WTC11 (cell line): ENCODE measurements around the gene MRPS22.

Experiments used
- ATF2 ChIP-seq: sonication (generic); formaldehyde crosslinking; IDR thresholded peaks from 2 replicates; pipeline ENCODE4 v1.8.1; 2022; ENCODE audit warnings: low read depth, missing genetic modification reagents, borderline replicate concordance
- ATF3 ChIP-seq: sonication (generic); formaldehyde crosslinking; conservative IDR thresholded peaks from 2 replicates; pipeline ENCODE4 v1.8.1; 2022; ENCODE audit warnings: mild to moderate bottlenecking, missing genetic modification reagents
- CTCF ChIP-seq: fragments of 200-600 bp; IDR thresholded peaks from 2 replicates; pipeline ENCODE4 v1.8.0; 2022; ENCODE audit warnings: antibody characterized with exemption
- E2F1 ChIP-seq: sonication (generic); formaldehyde crosslinking; IDR thresholded peaks from 2 replicates; pipeline ENCODE4 v1.8.0; 2022; ENCODE audit warnings: mild to moderate bottlenecking, missing genetic modification reagents
- ETV6 ChIP-seq: sonication (generic); formaldehyde crosslinking; IDR thresholded peaks from 2 replicates; pipeline ENCODE4 v1.8.1; 2022; ENCODE audit warnings: mild to moderate bottlenecking, missing genetic modification reagents
- IRF1 ChIP-seq: sonication (generic); formaldehyde crosslinking; IDR thresholded peaks from 2 replicates; pipeline ENCODE4 v1.8.0; 2023; ENCODE audit warnings: missing genetic modification reagents
- OVOL2 ChIP-seq: fragments of 250-450 bp; sonication (Bioruptor Pico); IDR thresholded peaks from 2 replicates; pipeline ENCODE4 v1.9.0; 2021; ENCODE audit warnings: mild to moderate bottlenecking, borderline replicate concordance
- SMAD4 ChIP-seq: sonication (generic); formaldehyde crosslinking; IDR thresholded peaks from 2 replicates; pipeline ENCODE4 v1.8.0; 2022; ENCODE audit warnings: mild to moderate bottlenecking, missing genetic modification reagents
- USF1 ChIP-seq: sonication (generic); formaldehyde crosslinking; IDR thresholded peaks from 2 replicates; pipeline ENCODE4 v1.8.0; 2022; ENCODE audit warnings: mild to moderate bottlenecking, missing genetic modification reagents
- ZNF138 ChIP-seq: sonication (generic); formaldehyde crosslinking; conservative IDR thresholded peaks from 2 replicates; pipeline ENCODE4 v1.8.1; 2022; ENCODE audit warnings: mild to moderate bottlenecking, moderate library complexity, missing genetic modification reagents

GRCh38 chr3:139343895-139344856 is at the start of gene MRPS22:
- TF ChIP-seq CTCF (no peak), ATF3 (no peak), USF1 (CRISPR knock-in tag) (no peak), ETV6 (no peak), IRF1 (CRISPR knock-in tag) (no peak), ZNF138 (CRISPR knock-in tag) (no peak), E2F1 (no peak), OVOL2 (CRISPR knock-in tag) (no peak), SMAD4 (CRISPR knock-in tag) (no peak), ATF2 (CRISPR knock-in tag) (no peak)
